WTC11 (cell line): ENCODE measurements around the gene KLHL12. TPM values are rescaled to one million over a fixed set of nuclear protein-coding genes. Genes with fewer than 3 reads are reported as not detected.

Experiments used
- ATAC-seq: fragments of 200-7000 bp; cut with Tn5 transposase; 2 replicates; pipeline ENCODE4 v1.10.0; 2021; ENCODE audit warnings: mild to moderate bottlenecking, moderate library complexity
- CTCF ChIA-PET: fragments of 300-600 bp; sonication (Branson Sonifier 250); formaldehyde crosslinking; loops from one replicate; lab custom pipeline; 2021; ENCODE audit warnings: antibody characterized with exemption; lab: Charles Lee
- POLR2A ChIA-PET: fragments of 350-600 bp; sonication (Branson Sonifier 250); formaldehyde crosslinking; loops from one replicate; lab custom pipeline; 2021; ENCODE audit warnings: antibody characterized with exemption; lab: Charles Lee
- DNase-seq: peaks from one replicate; pipeline ENCODE4 v3.0.0; 2021; ENCODE audit warnings: low spot score
- H3K27ac Mint-ChIP-seq: 2 replicates; pipeline ENCODE4 v1.8.0; 2021; ENCODE audit warnings: mixed read lengths
- H3K27me3 Mint-ChIP-seq: 2 replicates; pipeline ENCODE4 v1.8.0; 2021; ENCODE audit warnings: low read depth, mild to moderate bottlenecking, moderate library complexity, mixed read lengths
- H3K36me3 Mint-ChIP-seq: 2 replicates; pipeline ENCODE4 v1.8.0; 2021; ENCODE audit warnings: mixed read lengths
- H3K4me1 Mint-ChIP-seq: 2 replicates; pipeline ENCODE4 v1.8.0; 2022; ENCODE audit warnings: mixed read lengths
- H3K4me3 Mint-ChIP-seq: 2 replicates; pipeline ENCODE4 v1.8.0; 2021; ENCODE audit warnings: mild to moderate bottlenecking, moderate library complexity, mixed read lengths
- H3K9me3 Mint-ChIP-seq: 2 replicates; pipeline ENCODE4 v1.8.0; 2021; ENCODE audit warnings: mixed read lengths
- AFF4 ChIP-seq: sonication (generic); formaldehyde crosslinking; IDR thresholded peaks from 2 replicates; pipeline ENCODE4 v1.8.1; 2023; ENCODE audit warnings: mild to moderate bottlenecking, missing genetic modification reagents, borderline replicate concordance
- ATF3 ChIP-seq: sonication (generic); formaldehyde crosslinking; conservative IDR thresholded peaks from 2 replicates; pipeline ENCODE4 v1.8.1; 2022; ENCODE audit warnings: mild to moderate bottlenecking, missing genetic modification reagents
- CREM ChIP-seq: sonication (generic); formaldehyde crosslinking; IDR thresholded peaks from 2 replicates; pipeline ENCODE4 v1.8.1; 2022; ENCODE audit warnings: mild to moderate bottlenecking, missing genetic modification reagents, moderate library complexity
- EMX1 ChIP-seq: fragments of 250-450 bp; sonication (Bioruptor Pico); IDR thresholded peaks from 2 replicates; pipeline ENCODE4 v1.8.0; 2021; ENCODE audit warnings: mild to moderate bottlenecking
- FOXJ3 ChIP-seq: sonication (generic); formaldehyde crosslinking; IDR thresholded peaks from 2 replicates; pipeline ENCODE4 v1.9.0; 2021; ENCODE audit warnings: missing genetic modification reagents, mild to moderate bottlenecking, borderline replicate concordance
- IRF1 ChIP-seq: sonication (generic); formaldehyde crosslinking; IDR thresholded peaks from 2 replicates; pipeline ENCODE4 v1.8.0; 2023; ENCODE audit warnings: missing genetic modification reagents
- KAT7 ChIP-seq: sonication (generic); formaldehyde crosslinking; IDR thresholded peaks from 2 replicates; pipeline ENCODE4 v1.8.1; 2023; ENCODE audit warnings: missing genetic modification reagents, mild to moderate bottlenecking, borderline replicate concordance
- NFYB ChIP-seq: sonication (generic); formaldehyde crosslinking; conservative IDR thresholded peaks from 2 replicates; pipeline ENCODE4 v1.8.0; 2022; ENCODE audit warnings: low read depth, missing genetic modification reagents
- NR1H2 ChIP-seq: sonication (generic); formaldehyde crosslinking; IDR thresholded peaks from 2 replicates; pipeline ENCODE4 v1.9.0; 2021; ENCODE audit warnings: mild to moderate bottlenecking, moderate library complexity, missing genetic modification reagents
- SP1 ChIP-seq: sonication (generic); formaldehyde crosslinking; conservative IDR thresholded peaks from 2 replicates; pipeline ENCODE4 v1.8.1; 2022; ENCODE audit warnings: missing genetic modification reagents
- ZNF423 ChIP-seq: fragments of 250-450 bp; sonication (Bioruptor Pico); IDR thresholded peaks from 2 replicates; pipeline ENCODE4 v2.1.2; 2022; ENCODE audit warnings: mild to moderate bottlenecking, moderate library complexity
- ZNF532 ChIP-seq: fragments of 250-450 bp; sonication (Bioruptor Pico); IDR thresholded peaks from 2 replicates; pipeline ENCODE4 v1.9.0; 2021; ENCODE audit warnings: mild to moderate bottlenecking, borderline replicate concordance
- total RNA-seq: library from RNA; stranded (reverse); gene quantifications from 3 replicates; pipeline ENCODE4 v1.2.3, GENCODE V29; 2021

The KLHL12 gene
- total RNA-seq, 1 experiment from 2014 or later = 29.6 TPM

GRCh38 chr1:202862679-202863560 lies 64.1 kb downstream of the KLHL12 start (continued):
- TF ChIP-seq ZNF532 (CRISPR knock-in tag) = no peak
- TF ChIP-seq IRF1 (CRISPR knock-in tag) = no peak
- TF ChIP-seq KAT7 = no peak
- no peak for TF ChIP-seq AFF4 (CRISPR knock-in tag)
- no peak for TF ChIP-seq EMX1 (CRISPR knock-in tag)

- Mint-ChIP-seq H3K4me3 (peak overlapping the region; percentile 88), H3K27ac (peak overlapping the region; percentile 96), H3K36me3 (peaks cover 19% of the 10 kb centered on the region), H3K4me1 (peaks cover 19% of the 10 kb centered on the region), H3K27me3 (no peaks in the 10 kb centered on the region), H3K9me3 (no peaks in the 10 kb centered on the region)
- TF ChIP-seq CREM (CRISPR knock-in tag) (0 out of 2 replicates have a peak, but pooled peaks have one; percentile 38), FOXJ3 (CRISPR knock-in tag) (no peak), ATF3 (no peak), SP1 (CRISPR knock-in tag) (peak; percentile 74), NFYB (CRISPR knock-in tag) (peak; percentile 88), ZNF423 (CRISPR knock-in tag) (peak; percentile 93), NR1H2 (CRISPR knock-in tag) (no peak)
- POLR2A ChIA-PET = interaction anchor here (1.0 to 2.7 kb wide), 9 partner anchors 12 to 145 kb away, joined by 3 to 32 read pairs (median 5); partner anchors contain the start of genes KDM5B, PCAT6 and TMEM183A
- DNase-seq (peak; percentile 94), ATAC-seq (peak; percentile 89)
- CTCF ChIA-PET = interaction anchor here (0.6 to 2.2 kb wide), 7 partner anchors 10 to 548 kb away, joined by 3 to 8 read pairs (median 5); partner anchors contain the start of gene PCAT6
These were observed 65.5 kb downstream of the KLHL12 start for GRCh38 chr1:202861420-202862132.
